Kidney epithelial cell (primary cell): ENCODE data around the gene RPS4Y2. TPM values are rescaled to one million over a fixed set of nuclear protein-coding genes. Genes with fewer than 3 reads are reported as not detected.

Experiments
- DNase-seq: peaks from one replicate; pipeline ENCODE4 v3.0.0-alpha.2; 2010; ENCODE audit warnings: low read depth
- H3K27me3 ChIP-seq: 2 replicates; pipeline ENCODE4 v1.6.0; 2011; ENCODE audit warnings: low read length; ENCODE audit not compliant: control insufficient read depth, insufficient read depth
- H3K36me3 ChIP-seq: 2 replicates; pipeline ENCODE4 v1.5.1; 2011; ENCODE audit warnings: low read length; ENCODE audit not compliant: control insufficient read depth, insufficient read depth
- H3K4me3 ChIP-seq: 2 replicates; pipeline ENCODE4 v1.5.1; 2011; ENCODE audit warnings: low read depth, mild to moderate bottlenecking, control low read depth, low read length
- total RNA-seq: library from RNA; depleted of rRNA; stranded (reverse); fragments of >200 nt; gene quantifications from 2 replicates; pipeline ENCODE4 v1.2.3, GENCODE V29; 2015
- TF ChIP-seq, protein P1 (sequence below): IDR thresholded peaks from 2 replicates; pipeline ENCODE4 v1.5.1; 2011; ENCODE audit warnings: mild to moderate bottlenecking, moderate library complexity, low read length, control low read depth, inconsistent platforms; ENCODE audit not compliant: insufficient read depth, poor library complexity, severe bottlenecking

RPS4Y2 gene
- total RNA-seq, 1 donor from 2014 or later: not detected

- DNase-seq: no peak
- Histone ChIP-seq H3K36me3 (no peaks in the 10 kb centered on the region), H3K4me3 (no peak overlapping the region), H3K27me3 (no peaks in the 10 kb centered on the region)
- TF ChIP-seq, protein P1, sequence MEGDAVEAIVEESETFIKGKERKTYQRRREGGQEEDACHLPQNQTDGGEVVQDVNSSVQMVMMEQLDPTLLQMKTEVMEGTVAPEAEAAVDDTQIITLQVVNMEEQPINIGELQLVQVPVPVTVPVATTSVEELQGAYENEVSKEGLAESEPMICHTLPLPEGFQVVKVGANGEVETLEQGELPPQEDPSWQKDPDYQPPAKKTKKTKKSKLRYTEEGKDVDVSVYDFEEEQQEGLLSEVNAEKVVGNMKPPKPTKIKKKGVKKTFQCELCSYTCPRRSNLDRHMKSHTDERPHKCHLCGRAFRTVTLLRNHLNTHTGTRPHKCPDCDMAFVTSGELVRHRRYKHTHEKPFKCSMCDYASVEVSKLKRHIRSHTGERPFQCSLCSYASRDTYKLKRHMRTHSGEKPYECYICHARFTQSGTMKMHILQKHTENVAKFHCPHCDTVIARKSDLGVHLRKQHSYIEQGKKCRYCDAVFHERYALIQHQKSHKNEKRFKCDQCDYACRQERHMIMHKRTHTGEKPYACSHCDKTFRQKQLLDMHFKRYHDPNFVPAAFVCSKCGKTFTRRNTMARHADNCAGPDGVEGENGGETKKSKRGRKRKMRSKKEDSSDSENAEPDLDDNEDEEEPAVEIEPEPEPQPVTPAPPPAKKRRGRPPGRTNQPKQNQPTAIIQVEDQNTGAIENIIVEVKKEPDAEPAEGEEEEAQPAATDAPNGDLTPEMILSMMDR: no peak
Observed at GRCh38 chrY:20798351-20799049, 42.6 kb downstream of the RPS4Y2 start.

DNA sequence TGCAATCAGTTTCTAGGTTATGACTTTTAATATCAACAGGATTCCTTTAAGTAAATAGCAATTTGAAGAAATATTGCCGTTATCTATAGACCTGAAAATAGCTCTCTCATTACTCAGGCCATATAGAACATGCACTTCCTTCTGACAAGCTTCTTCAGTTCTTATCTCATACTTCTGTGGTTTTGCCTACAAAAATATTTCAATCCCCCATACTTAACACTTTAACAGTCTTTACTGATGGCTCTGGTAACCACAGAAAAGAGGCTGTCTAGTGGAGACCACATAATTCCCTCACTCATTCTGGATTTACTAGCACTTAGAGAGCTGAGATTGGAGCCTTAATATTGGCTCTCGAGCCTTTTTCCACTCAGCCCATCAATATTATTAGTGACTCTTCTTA, 46.8 kb downstream of the RPS4Y2 start:
- Histone ChIP-seq H3K4me3 (no peak overlapping the region), H3K36me3 (no peaks in the 10 kb centered on the region), H3K27me3 (no peaks in the 10 kb centered on the region)
- TF ChIP-seq, protein P1: no peak
- DNase-seq: no peak

DNA sequence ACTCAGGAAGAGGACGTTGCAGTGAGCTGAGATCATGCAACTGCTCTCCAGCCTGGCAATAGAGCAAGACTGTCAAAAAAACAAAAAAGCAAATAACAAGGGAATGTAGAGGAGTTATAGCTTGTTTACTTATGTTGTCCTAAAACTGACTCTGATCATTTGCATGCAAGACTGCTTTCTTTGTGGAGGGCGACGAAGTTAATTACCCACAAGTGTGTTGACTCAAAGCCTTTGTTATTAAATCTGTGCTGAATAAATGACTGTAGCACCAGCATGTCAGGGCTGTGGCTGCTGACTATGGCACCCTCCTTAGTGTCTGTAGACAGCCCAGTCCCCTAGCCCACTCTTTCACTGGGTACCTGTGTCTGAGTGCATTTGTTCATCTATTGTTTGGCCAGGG, 50.3 kb downstream of the RPS4Y2 start:
- Histone ChIP-seq H3K4me3 (no peak overlapping the region), H3K36me3 (no peaks in the 10 kb centered on the region), H3K27me3 (no peaks in the 10 kb centered on the region)
- TF ChIP-seq, protein P1: no peak
- no peak for DNase-seq

GRCh38 chrY:20813459-20813858, 57.6 kb downstream of the RPS4Y2 start:
- H3K27me3 ChIP-seq: no peaks in the 10 kb centered on the region
- no peak for DNase-seq
- no peaks in the 10 kb centered on the region for H3K36me3 ChIP-seq
- H3K4me3 ChIP-seq: no peak overlapping the region
- TF ChIP-seq, protein P1: no peak

GRCh38 chrY:20814794-20815193, 58.9 kb downstream of the RPS4Y2 start:
- H3K27me3 ChIP-seq: no peaks in the 10 kb centered on the region
- no peaks in the 10 kb centered on the region for H3K36me3 ChIP-seq
- DNase-seq: no peak
- no peak overlapping the region for H3K4me3 ChIP-seq
- TF ChIP-seq, protein P1: no peak

- Histone ChIP-seq H3K4me3 (no peak overlapping the region), H3K27me3 (no peaks in the 10 kb centered on the region), H3K36me3 (no peaks in the 10 kb centered on the region)
- DNase-seq: no peak
- TF ChIP-seq, protein P1: no peak
Observed at GRCh38 chrY:20817067-20817466, 61.2 kb downstream of the RPS4Y2 start.
